H7 (cell line): Measurements from ENCODE around the gene PRR33. TPM values are rescaled to one million over a fixed set of nuclear protein-coding genes. Genes with fewer than 3 reads are reported as not detected.

Source experiments
- DNase-seq: peaks from one replicate; pipeline ENCODE4 v3.0.0; 2012
- H3K27me3 ChIP-seq: 2 replicates; pipeline ENCODE4 v1.6.0; 2011; ENCODE audit warnings: mild to moderate bottlenecking, low read length; ENCODE audit not compliant: control insufficient read depth, insufficient read depth
- H3K36me3 ChIP-seq: replicated peaks from 2 replicates; pipeline ENCODE4 v1.5.1; 2011; ENCODE audit warnings: low read length; ENCODE audit not compliant: control insufficient read depth, insufficient read depth
- H3K4me3 ChIP-seq: 2 replicates; pipeline ENCODE4 v1.5.1; 2011; ENCODE audit warnings: low read depth, mild to moderate bottlenecking, control low read depth, low read length, moderate library complexity; ENCODE audit not compliant: insufficient read depth
- total RNA-seq: library from RNA; depleted of rRNA; stranded (reverse); fragments of >200 nt; shearing (Covaris generic); gene quantifications from 2 replicates; pipeline ENCODE4 v1.2.3, GENCODE V29; 2014

The PRR33 gene
- total RNA-seq, 1 experiment from 2014 or later: not detected

DNA sequence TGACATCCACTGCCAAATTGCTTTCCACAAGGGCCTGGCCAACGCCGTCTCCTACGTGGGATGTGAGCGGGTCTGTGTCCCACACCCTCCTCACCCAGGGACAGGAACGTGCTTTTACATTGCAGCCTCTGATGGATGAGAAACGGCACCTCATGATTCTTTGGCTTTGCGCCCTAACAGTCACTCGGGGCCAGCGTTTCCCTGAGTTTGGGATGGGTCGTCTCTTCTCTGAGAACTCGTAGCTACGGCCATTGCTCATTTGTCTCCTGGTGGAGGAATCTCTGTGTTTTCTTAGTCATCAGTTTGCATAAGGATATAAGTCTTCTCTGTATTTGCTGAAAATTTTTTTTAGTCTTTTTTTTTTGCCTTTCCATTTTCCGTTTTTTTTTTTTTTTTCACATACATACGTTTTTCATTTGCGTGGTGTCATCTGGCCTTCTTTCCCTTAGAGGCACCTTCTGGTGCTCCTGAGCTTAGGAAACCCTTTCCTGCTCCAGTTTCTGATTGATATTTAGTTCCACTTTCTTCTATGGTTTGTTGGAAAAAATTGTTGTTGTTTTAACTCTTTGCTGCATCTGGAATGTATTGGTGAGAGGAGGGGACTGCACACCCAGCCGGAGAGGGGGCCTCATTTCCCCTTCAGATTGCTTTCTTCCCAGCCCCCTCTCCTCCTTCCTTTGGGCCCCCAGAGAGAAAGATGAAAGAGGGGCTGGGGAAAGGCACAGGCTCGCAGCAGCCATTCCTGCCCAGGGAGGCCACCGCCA lies 39.8 kb upstream of the PRR33 start:
- no peaks in the 10 kb centered on the region for H3K27me3 ChIP-seq
- H3K4me3 ChIP-seq: no peak overlapping the region
- H3K36me3 ChIP-seq: no peaks in the 10 kb centered on the region
- DNase-seq: peak; percentile 52

DNA sequence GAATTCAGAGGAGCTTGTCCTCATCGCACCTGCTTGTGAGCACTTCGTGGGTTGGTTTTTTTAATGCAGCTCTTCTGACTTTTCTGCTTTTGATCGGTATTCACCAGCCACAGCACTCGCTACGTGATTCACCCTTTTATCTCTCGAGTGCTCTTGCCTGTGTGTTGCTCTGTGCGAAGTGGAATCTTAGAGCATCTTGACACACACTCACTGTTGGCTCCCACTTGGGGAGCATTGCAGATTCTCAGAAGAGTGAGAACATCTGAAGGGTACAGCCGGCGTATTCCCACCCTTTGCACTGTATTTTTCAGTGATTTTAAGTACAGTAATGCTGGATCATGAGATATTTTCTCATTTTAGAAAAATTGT lies 38.8 kb upstream of the PRR33 start:
- no peaks in the 10 kb centered on the region for H3K36me3 ChIP-seq
- DNase-seq: no peak
- H3K27me3 ChIP-seq: no peaks in the 10 kb centered on the region
- H3K4me3 ChIP-seq: no peak overlapping the region

DNA sequence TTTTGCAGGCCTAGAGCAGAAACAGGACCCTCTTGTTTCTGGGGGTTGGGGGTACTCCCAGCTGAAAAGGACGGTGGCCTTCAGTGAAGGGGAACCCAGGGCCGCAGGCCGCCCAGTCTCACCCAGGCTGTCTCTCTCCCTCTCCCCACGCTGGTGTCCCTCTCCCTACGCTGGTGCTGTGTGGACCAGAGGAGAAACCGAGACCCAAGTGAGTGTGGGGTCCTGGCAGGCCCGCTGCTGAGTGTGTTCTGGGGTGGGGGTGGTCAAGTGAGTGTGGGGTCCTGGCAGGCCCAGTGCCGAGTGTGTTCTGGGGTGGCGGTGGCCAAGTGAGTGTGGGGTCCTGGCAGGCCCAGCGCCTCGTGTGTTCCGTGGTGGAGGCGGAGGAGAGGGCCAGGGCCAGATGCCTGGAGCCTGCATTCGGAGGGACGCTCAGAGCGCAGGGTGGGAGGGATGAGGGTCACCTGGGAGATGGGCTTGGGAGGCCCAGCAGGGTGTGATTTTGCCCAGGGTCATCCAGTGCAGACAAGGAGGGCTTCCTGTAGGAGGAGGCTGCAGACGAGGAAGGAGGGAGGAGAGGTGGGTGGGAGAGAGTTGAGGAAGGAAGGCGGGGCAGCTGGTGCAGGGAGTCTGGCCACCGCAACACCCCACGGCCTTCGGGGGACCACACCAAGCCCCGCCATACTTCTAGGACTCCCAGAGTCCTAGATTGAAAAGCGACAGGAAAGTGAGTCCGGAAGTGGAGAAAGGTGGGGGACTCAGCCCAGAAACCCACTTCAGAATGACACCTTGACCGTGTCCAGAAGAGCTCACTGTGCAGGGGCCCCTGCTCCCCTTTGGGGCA lies 38.1 kb upstream of the PRR33 start:
- H3K36me3 ChIP-seq: no peaks in the 10 kb centered on the region
- no peaks in the 10 kb centered on the region for H3K27me3 ChIP-seq
- no peak overlapping the region for H3K4me3 ChIP-seq
- peak; percentile 51 for DNase-seq

DNA sequence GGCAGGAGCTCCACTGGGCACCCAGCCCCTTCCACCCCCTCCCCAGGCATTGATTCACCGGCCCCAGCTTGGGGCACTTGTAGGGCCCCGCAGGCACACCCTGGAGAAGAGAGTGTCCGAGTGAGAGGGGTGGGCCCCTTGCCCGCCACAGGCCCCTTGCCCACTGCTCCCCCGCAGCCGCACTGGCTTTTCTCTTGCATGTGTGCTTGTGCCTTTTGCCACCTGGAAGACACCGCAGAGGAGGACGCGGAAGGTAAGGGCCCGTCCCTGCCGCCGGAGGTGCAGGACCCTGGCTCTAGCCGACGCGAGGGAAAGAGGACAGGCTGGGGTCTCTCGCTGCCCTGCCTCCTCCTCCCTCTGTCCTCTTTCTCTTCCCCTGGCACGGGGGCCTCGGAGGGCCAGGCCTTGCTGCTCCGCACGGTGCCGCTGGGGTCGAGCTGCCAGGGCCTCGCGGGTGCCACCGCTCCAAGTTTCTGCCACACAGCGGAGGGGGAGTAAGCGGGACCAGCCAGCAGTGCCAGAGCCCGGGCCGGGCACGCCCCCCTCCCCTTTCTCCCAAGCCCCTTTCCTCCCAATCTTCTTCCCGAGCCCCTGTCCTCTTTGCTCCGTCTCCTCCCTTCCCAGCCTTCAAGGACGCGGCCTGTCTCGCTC lies 37.3 kb upstream of the PRR33 start:
- Histone ChIP-seq H3K36me3 (no peaks in the 10 kb centered on the region), H3K4me3 (no peak overlapping the region), H3K27me3 (no peaks in the 10 kb centered on the region)
- peak; percentile 54 for DNase-seq

DNA sequence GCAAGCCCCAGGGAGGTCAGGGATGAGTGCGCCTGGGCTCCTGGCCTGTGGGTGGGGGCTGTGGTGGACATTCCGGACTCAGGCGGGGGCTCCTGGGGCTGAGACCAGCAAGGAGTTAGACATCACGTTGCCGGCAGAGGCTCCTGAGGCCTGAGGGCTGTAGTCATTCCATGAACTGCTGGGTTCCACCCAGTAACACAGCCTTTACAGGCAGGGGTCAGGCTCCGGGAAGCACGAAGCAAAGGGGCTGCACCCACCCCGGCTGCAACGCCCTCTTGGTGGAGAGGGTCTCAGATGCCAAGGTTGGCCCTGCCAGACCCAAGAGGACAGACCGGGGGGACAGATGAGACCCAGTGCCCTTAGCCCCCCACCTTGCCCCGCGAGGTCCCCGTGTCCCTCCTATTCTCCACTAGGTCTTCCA lies 36.8 kb upstream of the PRR33 start:
- DNase-seq: peak; percentile 61
- Histone ChIP-seq H3K4me3 (no peak overlapping the region), H3K36me3 (no peaks in the 10 kb centered on the region), H3K27me3 (no peaks in the 10 kb centered on the region)

DNA sequence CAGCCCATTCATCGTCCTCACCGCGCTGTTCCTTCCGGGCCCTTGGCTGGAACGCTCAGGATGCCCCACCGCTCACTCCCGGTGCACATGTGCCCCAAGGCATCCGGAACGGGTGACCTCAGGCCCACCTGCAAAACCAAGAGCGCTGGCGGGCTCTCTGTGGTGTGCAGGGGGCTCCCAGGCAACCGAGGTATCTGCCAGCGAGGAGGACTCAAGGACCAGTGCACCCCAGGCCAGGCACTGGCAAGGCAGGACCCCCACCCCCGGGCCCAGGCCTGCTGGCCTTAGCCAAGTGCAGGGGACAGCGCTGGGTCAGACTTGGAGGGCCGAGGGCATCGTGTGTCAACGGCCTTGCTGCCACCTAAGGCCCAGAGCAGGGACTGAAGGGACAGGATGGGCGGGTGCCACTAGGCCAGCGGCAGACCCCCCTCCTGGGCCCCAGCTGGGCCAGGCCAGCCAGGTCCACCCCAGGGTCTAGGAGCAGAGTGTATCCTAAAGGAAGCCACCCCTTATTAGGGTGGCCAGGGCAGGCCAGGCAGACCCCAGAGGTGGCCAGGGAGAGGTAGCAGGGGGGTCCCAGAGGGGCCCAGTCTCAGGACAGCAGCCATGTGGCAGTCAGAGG lies 36.3 kb upstream of the PRR33 start:
- Histone ChIP-seq H3K4me3 (no peak overlapping the region), H3K36me3 (no peaks in the 10 kb centered on the region), H3K27me3 (no peaks in the 10 kb centered on the region)
- DNase-seq: peak; percentile 50

DNA sequence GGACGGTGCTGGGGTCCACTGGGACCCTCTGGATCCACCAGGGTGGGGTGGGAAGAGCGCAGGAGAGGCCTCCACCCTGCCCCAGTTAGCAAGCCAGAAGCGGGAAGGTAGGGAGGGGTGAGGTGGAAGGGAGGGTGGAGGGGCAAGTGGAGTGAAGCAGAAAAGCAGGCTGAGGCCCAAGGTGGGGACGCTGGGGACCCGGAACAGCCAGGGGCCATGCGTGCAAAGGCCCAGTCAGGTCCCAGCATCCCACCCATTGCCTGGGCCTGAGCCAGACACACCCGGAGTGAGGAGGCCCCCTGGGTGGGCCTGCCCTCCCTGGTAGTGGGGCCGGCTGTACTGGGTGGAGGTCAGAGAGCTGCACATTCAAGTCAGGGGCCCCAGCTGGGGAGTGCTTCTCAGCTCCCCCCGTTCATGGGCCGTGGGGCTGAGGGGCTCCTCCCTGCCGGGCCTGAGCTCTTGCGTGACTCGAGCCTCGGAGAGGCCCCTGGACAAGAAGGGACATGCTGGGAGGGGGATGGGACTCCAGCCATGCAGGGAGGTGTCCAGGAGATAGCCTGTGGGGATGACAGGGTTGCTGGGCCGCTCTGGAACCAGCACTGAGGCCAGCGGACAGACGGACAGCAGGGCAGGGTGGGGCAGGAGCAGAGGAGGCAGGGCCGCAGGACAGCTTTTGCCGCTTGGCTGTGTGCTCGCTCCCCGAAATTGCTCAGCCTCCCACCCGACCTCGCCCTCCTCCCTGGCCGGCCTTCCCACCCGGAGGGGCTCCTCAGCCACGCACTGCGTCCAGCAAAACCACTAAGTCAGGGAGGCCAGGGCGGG lies 35.5 kb upstream of the PRR33 start:
- Histone ChIP-seq H3K4me3 (no peak overlapping the region), H3K27me3 (no peaks in the 10 kb centered on the region), H3K36me3 (no peaks in the 10 kb centered on the region)
- DNase-seq: peak; percentile 61

DNA sequence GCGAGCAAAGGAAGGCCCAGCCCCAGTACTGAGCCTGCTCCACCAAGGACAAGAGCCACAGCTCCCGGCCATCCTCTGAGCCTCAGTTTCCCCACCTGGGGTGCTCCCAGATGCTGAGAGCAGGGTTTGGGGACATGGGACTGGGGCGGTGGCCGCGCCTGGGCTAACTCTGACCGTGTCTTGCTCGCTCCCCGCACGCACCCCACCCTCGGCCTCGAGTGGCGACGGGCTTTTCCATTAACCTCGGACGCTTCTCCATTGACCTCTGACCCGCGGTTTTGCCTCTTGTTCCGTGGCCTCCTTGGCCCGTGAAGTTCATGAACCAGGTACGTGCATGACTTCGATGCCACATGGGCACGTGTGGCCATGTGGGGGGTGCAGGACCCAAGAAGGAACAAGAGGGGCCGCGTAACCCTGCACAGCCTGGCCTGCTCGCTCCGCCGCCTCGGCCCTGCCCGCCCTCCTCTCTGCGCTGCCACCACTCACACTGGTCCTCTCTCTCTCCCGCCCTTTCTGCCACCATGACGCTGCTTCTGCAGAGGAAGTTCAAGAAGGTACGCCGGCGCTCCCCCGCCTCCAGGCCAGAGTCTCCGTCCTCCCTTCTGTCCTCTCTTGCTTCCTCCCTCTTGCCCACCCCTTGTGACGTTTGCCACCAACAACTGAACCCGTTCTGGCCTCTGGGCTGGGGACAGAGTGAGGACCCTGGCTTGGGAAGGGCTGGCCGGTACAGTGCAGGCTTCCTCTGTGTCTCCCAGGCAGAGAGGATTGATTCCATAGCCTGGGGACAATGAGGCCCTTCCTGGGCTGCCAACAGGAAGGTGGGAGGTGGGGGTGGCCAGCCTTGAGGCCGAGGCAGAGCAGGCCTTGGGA lies 34.7 kb upstream of the PRR33 start:
- peak; percentile 48 for DNase-seq
- Histone ChIP-seq H3K36me3 (no peaks in the 10 kb centered on the region), H3K27me3 (no peaks in the 10 kb centered on the region), H3K4me3 (no peak overlapping the region)

DNA sequence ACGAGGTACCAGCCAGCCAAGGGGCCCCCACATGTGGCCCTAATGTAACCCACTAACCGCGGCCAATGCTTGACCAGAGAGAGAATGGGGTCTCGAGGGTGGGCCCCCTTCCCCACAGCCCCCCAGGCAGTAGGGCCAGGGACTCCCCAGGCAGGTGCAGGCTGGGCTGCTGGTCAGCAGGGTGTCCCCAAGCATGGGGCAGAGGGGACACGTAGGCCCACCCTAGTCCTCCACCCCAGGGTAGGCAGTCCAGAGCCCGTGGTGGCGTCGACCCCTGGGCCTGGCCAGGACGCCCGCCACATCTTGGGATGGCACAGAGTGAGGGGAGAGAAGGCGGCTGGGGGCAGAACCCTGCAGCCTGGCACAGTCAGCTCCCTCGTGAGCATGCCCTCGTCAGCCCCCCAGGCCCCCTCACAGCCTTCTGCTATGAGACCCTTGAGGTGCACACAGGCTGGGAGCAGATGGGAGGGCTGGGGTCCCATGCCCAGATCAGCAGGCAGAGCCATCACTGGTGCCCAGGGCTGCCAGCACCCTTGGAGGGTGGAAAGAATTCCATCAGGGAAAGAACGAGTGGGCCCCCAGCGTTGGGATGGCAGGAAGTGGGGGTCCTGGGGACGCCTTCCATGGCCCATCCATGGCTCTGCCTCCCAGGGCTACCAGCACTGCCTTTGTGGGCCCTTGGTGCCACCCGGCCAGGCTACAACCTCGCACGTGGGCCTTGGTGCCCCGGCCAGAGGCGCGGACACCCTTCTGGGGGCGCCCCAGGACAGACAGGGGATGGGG lies 33.9 kb upstream of the PRR33 start:
- Histone ChIP-seq H3K36me3 (no peaks in the 10 kb centered on the region), H3K27me3 (no peaks in the 10 kb centered on the region), H3K4me3 (no peak overlapping the region)
- DNase-seq: peak; percentile 49

DNA sequence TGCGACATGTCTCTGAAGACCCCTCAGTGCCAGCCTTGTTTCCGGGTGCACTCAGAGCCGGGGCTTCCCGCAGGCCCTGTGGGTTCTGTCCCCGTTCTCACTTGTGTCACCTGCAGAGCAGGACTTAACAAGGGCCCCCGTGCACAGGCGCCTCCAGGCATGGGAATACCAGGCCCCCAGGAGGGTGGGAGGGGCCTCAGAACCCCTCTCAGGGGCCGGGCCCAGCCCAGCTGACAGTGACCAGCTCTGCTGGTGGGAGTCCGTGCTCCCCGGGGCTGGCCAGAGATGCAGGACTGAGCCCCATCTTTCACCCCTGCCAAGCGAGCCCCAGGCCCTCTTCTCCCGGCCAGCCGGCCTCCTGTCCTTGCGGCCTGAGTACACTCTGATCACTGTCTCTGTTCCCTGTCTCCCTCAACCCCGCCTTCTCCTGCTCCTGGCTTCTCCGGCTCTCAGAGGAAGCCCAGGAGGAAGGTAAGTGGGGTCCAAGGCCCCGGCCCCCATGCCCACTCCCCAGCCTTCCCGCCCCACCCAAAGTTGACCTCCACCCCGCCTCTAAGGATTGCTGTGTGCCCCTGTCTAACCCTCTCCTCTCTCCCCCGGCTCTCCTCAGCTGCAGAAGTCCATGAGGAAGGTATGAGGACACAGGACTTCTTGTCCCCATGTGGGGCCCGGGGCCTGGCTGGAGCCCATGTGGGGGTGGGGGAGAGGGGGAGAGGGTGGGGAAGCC lies 33.1 kb upstream of the PRR33 start:
- peak; percentile 61 for DNase-seq
- Histone ChIP-seq H3K4me3 (no peak overlapping the region), H3K27me3 (no peaks in the 10 kb centered on the region), H3K36me3 (no peaks in the 10 kb centered on the region)

DNA sequence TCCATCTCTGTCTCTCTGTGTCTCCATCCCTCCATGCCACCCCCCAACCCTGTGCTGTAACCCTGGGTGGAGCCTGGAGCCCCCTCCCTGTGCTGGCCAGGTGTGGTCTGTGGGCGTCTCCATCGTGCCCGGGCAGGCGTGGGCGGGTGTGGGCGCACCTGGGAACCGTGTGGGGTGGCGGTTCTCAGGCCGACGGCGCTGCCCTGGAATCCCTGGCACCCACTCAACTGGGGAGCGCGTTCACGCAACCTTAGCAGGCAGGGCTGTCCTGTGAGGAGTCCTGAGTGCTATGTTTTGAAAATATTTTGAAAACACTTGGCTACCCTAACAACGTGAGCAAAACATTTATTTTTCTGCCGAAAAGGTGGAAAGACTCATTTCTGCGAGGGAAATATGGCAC lies 32.5 kb upstream of the PRR33 start:
- no peaks in the 10 kb centered on the region for H3K27me3 ChIP-seq
- no peaks in the 10 kb centered on the region for H3K36me3 ChIP-seq
- DNase-seq: peak; percentile 49
- no peak overlapping the region for H3K4me3 ChIP-seq
